ENCODE results near the gene PPP4R3C.

DNA sequence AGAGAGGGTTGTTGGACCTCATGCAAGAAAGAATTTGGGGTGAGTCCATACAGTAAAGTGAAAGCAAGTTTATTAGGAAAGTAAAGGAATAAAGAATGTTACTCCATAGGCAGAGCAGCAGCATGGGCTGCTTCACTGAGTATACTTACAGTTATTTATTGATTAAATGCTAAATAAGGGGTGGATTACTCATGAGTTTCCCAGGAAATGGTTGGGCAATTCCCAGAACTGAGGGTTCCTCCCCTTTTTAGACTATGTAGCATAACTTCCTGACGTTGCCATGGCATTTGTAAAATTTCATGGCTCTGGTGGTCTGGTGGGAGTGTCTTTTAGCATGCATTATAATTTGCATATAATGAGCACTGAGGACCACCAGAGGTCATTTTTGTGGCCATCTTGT, 16.7 kb downstream of the PPP4R3C start:
- TF ChIP-seq POLR2A (IDR thresholded peaks at IDR 0.05) (no peak), POLR2AphosphoS5 (IDR thresholded peaks at IDR 0.05) (no peak)
- TF ChIP-seq, protein P1, sequence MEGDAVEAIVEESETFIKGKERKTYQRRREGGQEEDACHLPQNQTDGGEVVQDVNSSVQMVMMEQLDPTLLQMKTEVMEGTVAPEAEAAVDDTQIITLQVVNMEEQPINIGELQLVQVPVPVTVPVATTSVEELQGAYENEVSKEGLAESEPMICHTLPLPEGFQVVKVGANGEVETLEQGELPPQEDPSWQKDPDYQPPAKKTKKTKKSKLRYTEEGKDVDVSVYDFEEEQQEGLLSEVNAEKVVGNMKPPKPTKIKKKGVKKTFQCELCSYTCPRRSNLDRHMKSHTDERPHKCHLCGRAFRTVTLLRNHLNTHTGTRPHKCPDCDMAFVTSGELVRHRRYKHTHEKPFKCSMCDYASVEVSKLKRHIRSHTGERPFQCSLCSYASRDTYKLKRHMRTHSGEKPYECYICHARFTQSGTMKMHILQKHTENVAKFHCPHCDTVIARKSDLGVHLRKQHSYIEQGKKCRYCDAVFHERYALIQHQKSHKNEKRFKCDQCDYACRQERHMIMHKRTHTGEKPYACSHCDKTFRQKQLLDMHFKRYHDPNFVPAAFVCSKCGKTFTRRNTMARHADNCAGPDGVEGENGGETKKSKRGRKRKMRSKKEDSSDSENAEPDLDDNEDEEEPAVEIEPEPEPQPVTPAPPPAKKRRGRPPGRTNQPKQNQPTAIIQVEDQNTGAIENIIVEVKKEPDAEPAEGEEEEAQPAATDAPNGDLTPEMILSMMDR (IDR thresholded peaks at IDR 0.05): no peak
